SK-N-DZ (cell line): ENCODE data around the gene PEPD.
A peak's percentile ranks its signal among the peaks of the same experiment; 100 is the strongest.

Source experiments
- DNase-seq: peaks from one replicate; pipeline ENCODE4 v3.0.0-alpha.2; 2015; ENCODE audit warnings: low spot score

The PEPD gene

DNA sequence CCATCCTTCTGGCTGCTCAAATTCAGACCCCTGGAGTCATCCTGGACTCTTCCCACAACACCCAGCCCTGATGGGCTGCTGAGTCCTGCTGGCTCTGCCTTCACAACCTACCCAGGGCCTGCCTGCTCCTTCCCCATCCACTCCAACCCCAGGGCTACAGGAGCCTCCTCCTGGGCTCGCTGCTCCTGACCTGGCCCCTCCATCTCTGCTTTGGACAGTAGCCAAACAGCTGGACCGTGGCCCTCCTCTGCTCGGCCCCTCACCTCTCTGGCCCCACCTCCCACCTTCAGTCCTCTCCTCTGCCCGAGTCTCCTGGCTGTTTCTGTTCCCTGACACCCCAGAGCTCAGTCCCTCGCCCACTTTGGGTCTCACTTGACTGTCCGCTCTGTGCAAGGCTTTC, 81.3 kb downstream of the PEPD start:
- no peak for DNase-seq

DNA sequence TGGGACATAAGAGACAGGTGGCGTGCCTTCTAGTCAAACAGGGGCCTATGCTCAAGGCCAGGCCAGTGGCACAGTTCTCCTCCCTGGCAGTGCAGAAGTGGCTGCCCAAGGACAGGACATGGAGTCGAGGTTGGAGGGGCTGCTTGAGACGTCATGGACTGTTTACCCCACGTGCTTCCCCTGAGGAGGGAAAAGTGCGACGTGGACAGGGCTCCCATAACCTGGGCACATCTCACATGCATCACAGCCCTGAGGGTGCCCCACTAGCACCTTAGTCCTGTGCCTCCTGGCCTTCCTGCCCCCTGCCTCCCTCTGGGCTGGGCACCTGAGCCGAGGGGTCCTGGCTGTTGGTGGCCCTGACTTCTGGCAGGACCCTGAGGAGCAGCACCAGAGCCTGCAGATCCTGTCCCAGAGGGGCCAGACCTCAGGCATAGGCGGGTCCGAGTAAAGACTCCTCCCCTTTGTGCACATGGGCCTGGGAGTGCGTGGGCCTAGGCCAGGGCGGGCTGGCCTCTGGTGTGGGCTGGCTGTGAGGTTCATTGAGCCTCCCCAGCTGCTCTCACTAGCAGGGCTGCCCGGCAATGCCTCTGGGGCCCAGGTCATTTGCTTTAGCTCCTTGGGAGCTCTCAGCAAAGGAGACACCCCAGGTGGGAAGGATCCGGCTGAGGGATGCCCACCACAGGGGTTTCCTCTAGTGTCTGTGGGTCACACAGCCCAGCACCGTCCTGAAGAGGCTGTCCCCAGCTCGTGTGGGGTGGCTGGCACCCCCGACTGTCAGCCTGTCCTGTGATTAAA, 82.4 kb downstream of the PEPD start:
- DNase-seq = no peak

DNA sequence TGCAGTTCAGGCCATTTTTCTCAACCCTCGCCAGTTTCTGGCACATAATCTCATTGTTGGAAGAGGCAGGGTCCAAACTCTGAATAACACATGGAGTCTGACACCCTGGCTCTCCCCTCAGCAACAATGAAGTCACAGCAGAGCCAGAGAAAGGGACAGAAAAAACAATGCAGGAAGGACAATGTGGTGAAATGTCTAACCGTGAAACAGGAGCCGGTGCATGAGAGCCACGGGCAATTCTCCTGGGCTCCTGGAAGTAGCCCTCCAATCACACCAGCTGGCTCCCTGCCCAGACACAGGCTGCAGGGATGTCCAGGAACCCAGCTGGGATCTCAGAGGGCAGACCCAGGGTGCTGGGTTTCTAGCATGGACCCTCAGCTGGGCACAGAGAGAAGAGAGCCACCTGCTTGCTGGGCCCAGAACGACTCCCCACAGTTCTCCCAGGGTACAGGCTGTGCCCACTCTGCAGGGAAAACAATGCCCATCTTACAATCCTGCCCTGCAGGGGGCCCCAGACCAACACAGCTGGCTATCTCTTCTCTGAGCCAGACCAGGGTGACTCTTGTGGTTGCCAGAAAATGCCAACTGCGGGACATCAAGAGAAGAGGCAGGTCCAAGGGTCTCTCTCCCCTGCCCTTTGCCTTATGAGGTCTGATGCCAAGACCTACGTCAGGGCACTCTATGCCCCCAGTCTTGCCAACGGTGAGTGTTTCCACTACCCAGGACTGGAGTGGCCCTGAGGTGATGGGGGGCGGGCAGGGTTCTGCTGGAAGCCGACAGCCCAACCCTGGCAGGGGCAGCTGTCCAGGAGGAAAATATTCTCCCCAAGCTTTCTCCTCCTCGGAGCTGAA, 83.5 kb downstream of the PEPD start:
- peak; percentile 28 for DNase-seq

DNA sequence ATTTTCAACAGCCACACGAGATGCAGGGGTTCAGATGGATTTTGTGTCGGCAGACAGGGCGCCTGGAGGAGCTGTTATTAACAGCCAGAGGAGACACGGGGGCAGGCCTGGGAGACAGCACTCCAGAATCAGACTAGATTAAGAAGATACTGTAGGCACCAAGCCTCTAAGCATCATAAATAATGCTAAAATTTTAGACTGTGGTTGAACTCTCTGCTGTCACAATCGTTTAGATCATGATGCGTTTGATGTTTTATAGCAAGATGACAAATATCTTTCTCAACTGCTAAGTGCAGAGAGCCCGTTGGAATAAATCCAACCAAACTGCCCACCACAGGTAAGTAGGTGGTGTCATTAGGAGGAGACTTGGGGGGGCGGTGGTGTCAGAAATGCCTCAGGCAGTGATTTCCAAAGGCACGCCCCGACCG, 84.2 kb downstream of the PEPD start:
- DNase-seq = peak; percentile 63

DNA sequence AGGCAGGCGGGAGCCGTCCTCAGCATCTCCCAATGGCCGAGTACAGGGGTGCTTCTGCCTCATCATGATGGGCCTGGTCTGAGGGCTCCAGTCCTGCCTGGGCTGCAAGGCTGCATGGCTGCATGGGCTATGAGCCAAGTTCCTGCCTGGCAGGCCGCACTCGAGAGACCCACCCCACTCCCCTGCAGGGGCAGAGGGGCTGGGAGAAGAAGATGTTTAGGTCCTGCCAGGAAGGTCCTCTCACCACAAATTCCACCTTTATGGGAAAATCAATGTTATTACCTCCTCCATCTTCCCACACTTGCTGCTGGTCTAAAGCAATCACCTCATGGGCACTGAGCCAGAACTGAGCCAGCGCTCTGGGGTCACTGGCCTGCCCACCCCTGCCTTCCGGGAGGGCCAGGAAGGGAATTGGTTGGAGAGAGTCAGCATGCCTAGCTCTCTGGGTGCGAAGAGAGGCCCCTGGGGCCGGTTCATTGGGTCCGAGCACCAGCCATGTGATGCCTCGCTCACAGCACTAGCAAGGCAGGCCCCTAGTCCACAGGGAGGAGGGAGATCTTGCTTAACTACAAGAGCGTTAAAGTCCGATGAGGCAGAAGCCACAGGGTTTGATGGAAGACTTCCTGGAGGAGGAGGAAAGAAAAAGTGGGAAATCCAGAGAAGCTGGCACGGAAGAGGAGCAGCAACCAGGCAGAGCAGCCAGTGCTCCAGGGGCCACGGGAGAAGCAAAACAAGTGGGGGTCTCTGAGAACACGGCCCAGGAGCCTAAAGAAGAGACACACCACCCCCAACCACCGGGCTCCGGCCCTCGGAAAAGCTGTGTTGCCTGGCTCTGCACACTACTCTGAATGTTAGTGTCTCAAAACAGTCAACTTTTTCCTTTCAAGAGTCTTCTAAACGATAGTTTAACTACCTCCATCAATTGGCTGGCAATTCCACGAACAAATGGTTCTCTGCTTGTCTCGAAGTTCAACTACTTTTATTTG, 84.9 kb downstream of the PEPD start:
- DNase-seq = no peak

DNA sequence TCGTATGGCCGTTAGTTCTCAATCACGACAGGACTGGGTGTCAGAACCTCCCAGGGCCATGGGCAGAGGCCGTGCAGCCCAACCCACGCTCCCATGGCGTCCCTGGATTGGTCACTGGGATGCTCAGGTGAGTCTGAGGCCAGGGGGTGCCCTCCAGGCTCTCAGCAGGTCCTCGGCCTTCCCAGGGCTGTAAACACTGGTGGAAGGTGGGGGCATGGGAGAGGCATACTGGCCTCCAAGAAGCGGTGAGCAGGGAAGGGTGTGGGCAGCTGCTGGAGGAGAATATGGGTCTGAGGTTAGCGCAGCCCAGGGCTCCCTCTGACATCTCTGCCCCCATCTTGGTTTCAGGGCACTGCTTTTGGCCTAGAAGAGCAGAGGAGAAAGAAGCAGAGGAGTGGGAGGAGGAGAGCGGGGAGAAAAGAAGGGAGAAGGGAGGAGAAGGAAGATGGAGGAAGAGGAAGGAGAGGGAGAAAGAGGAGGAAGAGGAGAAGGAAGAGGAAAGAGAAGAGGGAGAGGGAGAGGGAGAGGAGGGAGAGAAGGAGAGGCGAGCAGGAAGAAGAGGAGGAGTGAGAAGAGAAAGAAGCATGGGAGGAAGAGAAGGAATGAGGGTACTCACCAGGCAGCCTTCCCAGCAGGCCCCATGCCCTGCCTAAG, 85.8 kb downstream of the PEPD start:
- no peak for DNase-seq

DNA sequence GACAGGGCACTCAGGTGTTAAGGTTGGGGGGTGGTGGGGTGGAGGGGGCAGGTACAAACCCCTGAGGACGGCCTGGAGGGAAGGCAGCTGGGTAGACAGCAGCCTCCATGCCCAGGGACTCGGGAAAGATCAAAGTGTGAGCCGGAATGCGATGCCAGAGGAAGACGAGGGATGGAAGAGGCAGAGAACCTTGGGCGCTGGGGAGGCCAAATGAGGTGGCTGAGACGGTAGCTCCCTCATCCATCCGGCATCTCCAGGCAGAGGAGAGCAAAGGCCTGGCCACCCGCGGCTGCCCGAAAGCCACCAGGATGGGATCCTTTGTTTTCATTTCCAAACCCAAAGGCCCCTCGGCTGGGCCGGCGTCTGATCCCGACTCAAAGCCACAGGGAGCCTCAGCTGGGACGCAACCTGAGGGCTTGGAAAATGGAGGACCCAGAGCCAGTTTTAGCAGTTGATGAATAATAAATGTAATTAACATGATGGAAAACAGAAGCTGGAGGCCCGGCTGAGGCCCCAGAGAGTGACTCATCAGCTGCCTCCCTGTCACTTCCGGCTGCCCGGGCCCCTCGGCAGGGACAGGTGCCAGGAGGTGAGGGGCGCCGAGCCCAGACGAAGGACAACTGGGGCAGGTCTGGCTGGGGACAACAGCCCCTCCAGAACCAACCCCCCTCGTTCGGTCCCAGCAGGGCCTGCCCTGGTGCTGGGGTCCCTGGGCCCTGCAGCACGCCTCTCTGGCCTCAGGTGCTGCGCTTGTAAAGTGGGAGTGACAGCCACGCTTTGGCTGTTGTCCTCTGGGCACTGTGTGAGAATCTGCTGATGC, 86.5 kb downstream of the PEPD start:
- DNase-seq = peak; percentile 82

DNA sequence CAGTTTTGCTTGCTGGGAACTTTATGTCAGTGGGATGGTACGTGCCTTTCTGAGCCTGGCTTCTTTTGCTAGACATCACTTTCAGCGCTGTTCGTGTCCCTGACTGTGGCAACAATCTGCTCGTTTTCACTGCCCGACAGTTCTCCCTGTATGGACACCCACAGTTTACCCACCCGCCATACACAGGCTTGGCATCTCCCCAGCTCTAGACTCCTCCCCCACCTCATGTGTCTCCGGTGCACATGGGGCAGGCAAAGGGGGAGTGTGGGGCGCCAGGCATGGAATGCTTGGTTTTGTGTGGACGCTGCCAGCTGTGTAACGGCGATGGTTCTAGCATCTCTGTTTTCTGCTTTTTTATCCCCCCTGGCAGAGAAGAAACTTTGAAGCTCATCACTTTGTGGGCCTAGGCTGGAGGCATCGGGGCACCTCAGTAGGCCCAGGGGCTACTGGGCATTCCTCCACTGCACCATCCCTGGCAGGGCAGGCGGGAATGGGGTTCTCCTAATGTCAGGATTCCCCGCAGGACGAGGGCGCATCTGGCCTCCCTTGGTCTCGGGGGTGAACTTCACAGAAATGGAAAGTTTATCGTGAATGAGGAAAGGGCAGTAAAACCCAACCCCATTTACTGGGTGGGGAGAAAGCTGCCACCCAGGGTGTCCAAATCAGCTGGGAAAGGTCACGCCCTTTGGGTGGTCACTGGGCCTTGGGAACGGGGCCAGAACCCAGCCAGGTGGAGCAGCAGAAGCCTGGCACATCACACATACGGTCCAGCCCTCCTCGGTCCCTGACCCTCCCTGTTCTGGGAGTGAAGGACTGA, 87.3 kb downstream of the PEPD start:
- no peak for DNase-seq

DNA sequence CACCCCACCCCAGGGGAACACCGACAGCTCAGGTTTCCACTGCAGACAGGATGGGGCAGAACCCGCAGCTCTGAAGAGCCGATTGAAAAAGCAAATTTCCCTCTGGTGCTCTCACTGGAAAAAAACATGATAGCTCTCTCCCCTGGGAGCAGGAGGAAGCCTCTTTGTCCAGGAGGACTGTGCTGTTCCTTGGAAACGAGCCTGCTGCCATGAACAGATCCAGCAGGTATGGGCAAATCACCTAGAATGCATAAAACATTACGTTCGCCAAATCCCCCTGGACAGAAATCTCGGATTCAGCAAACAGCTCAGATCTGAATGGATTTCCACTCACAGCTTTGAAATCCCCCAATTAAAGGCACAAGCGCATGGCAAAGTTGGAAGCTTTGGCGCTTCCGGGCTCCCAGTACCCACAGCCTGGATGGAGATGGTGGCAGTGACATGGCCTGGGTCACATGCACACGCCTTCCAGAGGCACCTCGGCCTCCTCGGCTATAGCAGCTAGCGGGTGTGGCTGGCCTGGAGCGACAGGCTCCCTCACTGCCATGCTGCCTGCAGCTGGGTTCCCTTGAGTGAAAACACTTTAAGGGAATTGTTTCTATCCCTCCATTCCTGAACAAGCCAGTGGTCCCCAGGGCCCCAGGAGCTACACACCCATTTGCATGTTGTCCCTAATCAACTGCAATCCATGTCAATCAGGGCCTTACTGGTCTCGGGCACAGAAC, 89.0 kb downstream of the PEPD start:
- DNase-seq = no peak

DNA sequence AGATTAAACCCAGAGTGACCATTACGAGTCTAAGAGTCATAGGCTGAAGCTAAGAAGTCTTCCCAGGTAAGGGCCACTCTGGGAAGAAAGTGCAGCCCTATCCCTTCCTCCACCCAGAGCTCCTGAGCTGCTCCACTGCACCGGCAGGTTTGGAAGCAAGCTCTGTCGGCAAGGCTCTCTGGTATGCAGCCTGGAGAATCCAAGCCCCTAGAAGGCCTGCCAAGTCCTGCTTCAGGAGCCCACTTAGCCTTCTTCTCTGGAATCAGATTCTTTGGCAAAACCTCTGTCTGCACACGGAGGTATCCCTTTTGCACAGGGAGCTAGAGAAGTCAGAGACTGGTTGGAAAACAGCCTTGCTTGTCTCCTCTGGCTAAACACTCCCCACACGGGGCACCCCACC, 89.6 kb downstream of the PEPD start:
- DNase-seq = no peak

DNA sequence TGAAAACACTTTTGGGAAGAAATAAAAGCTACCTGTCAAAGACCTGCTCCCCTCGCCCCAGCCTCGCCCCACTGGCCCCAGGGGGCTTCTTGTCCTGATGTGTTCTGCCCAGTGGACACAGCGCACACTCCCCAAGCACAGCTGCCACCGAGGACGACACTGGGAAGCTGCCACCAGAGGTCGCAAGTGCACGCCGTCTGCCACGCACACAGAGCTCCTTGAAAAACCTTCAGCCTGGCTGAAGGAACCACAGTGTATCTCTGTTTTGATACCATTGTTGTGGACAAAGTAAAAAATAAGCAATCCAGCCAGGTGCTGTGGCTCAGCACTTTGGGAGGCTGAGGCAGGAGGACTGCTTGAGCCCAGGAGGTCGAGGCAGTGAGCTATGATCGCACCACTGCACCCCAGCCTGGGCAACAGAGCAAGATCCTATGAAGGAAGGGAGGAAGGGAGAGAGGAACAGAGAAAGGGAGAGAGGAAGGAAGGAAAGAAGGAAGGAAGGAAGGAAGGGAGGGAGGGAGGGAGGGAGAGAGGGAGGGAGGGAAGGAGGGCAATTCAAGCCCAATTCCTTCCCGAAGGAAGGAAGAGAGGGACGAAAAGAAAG, 90.8 kb downstream of the PEPD start:
- DNase-seq = peak; percentile 74

DNA sequence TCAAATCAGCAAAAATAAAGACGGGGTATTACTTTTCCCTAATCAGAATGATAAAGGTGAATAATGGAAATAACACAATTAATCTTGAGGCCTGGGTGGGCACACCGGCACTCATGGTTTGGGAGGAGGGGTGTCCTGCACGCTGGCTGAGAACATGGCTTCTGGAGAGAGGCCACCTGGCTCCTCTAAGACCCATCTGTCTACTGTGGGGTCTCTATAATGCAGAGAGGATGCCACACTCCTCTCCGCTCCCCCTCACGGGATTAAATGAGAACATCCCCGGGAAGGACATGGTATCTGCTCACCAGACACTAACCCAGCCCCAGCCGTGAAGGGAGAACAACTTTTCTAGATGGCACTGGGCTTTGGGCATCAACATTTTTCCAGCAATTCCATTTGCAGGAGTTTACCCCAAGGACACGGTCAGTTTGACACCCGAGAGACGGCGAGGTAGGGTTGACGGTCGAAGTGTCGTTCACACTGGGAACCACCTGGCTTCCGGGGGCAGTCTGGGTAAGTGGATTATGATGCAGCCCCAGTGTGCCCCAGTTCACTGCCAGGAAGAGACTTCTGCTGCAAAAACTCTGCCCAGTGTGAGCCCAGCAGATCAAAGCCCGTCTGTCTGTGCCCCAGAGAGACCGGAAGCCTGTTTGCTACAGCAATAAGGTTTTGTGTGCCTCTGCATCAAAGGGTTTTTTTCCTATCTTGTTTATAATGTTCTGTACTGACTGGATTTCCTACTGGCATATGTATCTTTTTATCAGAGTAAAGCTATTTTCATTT, 91.5 kb downstream of the PEPD start:
- no peak for DNase-seq

DNA sequence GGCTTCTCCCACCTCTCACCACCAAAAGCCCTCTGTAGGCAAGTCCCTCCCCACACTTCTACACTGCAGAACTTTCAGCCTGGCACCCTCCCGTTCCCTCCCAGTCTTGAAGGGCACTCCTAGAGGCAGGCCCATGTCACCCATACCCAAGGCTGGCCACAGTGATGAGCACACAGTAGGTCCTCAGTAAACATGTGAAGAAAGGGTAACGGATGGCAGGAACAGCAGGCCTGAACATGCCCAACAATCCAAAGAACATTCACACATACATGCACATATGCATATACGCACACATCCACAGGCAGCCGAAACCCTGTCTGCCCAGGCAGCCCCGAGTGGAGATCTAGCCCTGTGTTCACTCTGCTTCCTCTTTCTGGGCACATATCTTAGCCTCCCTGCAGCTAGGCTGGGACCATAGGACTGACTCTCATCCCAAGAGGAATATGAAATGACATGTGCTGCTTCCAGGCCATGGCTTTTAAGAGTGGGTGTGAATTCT, 92.9 kb downstream of the PEPD start:
- DNase-seq = no peak

DNA sequence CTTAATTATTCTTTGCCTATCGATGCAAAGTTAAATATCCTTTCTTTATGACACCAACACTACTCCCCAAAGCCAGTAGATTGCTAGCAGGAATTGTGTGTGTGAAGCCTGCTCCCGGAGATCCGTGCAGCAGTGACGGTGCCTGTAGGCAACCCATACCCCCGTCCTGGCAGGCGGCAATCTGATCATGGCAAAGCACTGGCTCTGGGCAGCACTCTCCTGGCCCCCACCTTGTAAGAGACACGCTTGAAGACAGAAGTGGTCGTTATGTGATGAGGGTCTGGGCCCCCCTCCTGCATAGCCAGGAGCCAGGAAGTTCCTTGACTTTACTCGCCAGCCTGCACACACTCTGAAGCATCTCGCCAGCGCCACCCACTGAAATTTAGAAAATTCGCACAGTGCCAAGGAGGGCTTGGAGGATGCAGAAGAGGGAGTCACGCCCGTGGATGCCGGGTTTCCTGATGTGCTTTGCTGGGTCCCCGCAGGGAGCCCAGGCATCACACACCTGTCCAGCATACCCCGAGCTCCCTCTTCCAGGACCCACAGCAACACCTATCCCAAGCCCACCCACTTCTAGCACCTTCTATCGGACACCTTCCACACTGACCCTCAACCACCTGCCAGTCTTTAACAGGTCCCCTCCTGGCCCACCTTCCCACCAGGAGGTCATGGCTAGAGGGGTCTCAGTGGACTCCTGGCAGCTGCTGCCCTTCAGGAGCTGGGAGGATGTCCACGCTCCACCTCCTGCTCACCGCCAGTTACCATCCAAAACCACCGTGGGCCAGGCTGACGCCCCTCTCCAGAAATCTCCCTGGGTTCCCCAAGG, 93.6 kb downstream of the PEPD start:
- no peak for DNase-seq

DNA sequence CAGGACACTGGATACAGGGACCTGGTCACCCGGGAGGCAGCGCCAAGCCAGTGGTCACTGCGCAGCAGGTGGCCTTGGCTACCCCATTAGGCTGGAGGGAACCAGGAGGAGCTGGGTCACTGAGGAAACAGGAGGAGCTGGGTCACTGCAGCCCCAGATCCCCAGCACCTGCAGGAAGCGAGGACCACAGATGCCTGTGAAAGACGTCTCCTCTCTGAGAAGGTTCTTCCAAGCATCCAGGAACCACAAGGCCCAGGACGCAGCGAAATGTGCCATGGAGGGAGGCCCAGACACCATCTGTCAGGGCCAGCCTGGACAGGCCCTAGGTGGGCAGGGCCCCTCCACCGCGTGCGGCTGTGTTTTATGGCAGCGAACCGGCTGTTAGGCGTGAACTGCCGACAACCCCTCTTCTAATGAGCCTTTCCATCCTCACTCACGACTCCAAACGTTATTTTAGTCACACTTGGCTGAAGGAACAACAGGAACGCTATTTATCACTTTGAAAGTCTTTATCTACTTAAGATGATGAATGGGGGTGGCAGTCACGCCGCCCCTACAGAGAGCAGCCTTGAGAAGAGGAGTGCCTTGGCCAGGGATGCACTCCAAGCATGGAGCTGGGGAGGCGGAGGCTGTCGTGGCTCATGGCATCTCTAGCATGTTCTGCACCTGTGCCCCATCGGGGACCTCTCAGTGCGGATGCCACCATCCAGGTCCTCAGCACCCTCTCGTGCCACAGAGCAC, 94.8 kb downstream of the PEPD start:
- DNase-seq = no peak

DNA sequence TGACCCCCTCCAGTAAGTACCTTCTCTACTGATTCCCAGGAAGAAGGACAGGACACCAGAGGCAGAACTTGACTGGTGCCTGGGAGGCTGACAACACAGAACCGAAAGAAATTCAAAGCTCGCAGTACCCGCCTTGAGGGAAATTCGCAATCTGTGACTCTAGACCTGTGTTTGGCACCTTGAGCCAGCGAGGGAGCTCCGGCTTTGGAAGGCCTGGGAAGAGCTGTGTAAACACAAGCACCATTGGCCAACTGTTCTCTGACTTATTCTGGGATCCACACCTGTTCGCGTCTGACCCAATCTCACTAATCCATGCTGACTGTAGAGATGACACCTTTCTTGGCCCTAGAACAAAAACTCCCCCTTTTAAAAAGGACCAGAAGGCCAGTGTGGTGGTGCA, 97.4 kb downstream of the PEPD start:
- no peak for DNase-seq
